Germinal center (tissue), 1 donor: ENCODE data around the gene PTPRM.

Experiments used
- DNase-seq: peaks from one replicate; pipeline ENCODE4 v3.0.0; 2012; ENCODE audit warnings: mixed read lengths, low spot score

PTPRM gene

DNA sequence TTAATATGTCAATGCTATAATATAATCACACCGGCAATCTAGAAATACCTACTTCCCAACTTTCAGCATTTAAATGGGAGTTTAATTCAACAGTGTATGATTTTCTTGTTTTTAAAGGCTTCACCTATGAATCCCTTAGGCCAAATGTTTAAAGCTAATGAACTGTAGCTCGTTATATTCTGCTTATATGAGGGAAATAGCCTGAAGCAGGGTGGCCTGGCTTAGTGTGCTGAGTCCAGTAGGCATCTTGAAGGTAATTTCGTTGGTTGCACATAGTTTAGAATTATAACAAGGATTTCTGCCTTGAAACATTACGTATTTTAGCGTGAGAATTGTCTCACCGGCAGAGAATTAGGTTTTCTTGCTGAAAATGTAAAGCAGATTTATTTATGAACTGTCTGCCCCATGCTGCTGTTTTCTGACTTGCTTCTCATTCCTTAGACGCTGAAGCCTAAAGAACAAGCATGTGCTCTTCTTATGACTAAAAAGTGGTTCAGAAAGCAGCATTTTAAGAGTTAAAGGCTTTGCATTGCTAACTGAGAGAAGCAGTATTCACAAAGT is 608.5 kb downstream of the PTPRM start:
- DNase-seq = no peak

DNA sequence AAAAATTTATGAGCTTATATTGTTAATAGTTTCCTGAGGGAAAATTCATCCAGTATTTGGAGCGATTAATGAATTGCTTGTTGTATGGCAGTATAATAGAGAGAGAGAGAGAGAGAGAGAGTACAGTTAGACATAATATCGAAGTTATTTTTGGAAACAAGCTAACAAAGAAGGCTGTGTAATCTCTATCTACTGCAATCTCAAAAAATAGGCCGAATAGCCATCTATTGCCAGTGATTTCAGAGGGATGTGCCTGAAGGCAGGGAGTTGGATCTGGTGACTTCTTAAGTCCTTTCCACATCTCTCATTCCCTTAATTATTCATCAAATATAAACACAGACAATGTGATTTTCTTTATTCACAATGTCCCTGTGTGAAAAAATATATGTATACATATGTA is 609.0 kb downstream of the PTPRM start:
- no peak for DNase-seq

DNA sequence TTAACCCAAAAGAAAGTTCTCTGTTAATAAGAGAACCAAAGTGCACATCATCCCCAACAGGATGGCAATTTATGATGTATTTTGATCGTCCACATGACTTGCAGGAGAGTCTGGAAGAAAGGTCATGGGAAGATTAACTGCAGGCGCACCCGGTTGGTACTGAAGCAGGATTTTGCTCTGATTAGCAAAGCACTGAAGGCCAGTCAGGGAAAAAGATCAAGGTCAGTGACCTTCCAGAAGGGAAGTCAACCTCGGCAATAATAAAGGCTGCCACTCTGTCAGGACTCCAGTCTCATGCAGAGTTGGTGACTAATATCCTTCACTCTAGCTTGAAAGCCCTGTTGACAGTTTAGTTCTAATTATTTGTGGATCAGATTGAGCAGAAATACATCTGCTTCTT is 609.4 kb downstream of the PTPRM start:
- DNase-seq = no peak

DNA sequence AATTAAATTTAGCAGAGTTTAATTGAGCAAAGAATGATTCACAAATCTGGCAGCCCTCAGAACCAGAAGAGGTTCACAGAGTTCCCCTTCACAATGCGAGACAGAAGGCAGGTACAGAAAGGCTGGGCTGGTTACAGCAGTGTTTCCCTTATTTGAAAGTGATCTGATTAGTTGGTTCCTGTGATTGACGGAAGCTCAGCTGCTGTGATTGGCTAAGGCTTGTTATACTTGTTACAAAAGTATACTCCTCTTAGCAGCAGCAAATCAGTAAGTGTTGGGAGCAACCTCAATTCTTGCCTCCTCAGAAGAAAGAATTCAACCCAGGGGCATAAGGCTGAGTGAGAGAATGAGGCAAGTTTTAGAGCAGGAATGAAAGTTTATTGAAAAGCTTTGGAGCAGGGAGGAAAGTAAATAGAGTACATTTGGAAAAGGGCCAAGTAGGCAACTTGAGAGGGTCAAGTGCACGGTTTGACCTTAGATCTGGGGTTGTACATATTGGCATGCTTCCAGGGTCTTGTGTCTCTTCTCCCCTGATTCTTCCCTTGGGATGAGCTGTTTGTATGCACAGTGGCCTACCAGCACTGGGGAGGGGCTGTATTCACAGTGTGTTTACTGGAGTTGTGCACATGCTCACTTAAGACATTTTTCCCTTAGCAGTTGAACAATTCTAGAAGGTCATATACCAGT is 610.4 kb downstream of the PTPRM start:
- no peak for DNase-seq

- DNase-seq = no peak
Measured at GRCh38 chr18:8186413-8186812, 619.3 kb downstream of the PTPRM start.

DNA sequence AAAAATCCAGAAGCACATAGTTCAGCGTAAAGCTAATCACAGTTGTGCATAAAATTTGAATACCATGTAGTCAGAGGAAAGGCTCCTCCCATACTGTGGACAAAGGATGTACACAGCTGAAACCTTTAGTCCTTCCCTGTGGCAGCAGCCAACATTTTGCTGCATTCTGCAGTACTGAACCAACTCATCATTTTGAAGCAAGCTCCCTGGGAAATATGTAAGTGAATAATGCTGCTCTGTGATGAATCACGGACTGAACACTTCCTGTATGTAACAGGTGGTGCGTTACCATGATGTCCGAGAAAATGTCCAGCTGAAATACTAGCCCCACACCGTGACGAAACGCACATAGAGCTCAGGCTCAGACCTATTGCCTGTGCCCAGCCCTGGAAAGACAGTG is 621.1 kb downstream of the PTPRM start:
- no peak for DNase-seq

DNA sequence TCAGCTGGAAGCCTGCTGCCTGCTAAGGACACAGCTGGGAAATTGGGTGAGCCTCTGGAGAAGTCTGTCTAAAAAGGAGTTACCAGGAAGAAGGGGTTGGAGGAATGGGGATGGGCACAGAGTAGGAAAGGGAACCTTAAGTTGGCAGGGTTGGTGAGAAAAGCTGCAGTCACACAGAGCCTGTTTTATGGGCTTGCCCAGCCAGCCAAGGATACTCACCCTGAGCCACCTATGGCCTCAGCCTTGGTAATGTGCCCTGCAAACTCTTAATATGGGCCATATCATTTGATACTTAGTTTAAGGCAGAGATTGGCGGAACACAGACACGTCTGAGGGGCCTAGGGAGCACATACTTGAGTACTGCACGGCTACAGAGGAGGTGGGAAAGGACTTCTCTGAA is 623.9 kb downstream of the PTPRM start:
- DNase-seq = no peak

DNA sequence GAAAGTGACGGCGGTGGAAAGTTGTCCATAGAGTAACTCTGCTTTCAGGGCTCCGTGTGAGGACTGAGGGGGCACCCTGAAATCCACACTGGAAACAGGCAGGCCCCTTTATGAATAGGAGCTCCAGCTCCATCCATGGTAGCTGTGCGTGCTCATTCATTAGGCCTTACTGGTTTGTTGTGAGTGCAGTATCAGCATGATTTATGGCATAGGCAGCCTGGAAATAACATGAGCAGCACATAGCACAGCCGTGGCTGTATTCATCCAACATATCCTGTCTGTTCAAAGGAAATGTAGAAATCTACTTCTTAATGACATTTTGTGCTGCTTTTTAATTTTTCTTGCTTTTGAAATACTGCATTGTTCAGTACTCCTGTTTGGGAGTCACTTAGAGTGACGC is 627.3 kb downstream of the PTPRM start:
- no peak for DNase-seq

- no peak for DNase-seq
Measured at GRCh38 chr18:8196238-8196637, 629.1 kb downstream of the PTPRM start.

DNA sequence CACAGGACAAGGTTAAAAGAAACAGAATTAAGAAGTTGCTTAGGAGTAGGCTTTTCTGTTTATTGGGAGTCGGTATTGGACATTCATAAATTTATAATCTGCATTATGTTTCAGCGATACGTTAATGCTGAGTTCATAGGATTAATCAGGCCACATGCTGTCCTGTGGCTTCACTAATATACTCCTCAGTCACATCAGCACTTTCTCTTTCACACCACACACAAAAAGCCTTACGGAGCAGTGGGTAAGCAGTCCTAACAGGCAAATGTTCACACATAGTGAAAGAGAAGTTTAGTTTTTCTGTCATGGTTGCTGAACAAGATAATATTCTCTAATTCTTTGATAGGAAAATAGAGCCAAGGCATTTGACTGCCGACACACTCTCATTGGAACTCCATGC is 630.4 kb downstream of the PTPRM start:
- DNase-seq = no peak

- no peak for DNase-seq
Measured at GRCh38 chr18:8207996-8208395, 640.9 kb downstream of the PTPRM start.

DNA sequence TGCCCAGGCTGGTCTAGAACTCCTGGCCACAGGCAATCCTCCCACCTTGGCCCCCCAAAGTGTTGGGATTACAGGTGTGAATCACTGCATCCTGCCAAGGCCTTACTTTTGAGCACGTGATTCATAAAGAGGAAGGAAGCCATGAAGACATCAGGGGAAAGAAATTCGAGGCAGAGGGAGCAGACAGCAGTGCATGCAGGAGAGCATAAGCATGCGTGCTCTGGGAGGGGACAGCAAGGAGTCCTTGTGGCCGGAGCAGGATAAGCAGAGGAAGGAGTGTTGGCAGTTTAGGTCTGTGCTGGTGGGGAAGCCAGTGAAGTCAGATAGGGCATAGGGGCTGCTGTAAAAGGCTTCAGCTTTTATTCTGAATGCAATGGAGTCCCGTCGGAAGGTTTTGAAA is 641.6 kb downstream of the PTPRM start:
- no peak for DNase-seq

DNA sequence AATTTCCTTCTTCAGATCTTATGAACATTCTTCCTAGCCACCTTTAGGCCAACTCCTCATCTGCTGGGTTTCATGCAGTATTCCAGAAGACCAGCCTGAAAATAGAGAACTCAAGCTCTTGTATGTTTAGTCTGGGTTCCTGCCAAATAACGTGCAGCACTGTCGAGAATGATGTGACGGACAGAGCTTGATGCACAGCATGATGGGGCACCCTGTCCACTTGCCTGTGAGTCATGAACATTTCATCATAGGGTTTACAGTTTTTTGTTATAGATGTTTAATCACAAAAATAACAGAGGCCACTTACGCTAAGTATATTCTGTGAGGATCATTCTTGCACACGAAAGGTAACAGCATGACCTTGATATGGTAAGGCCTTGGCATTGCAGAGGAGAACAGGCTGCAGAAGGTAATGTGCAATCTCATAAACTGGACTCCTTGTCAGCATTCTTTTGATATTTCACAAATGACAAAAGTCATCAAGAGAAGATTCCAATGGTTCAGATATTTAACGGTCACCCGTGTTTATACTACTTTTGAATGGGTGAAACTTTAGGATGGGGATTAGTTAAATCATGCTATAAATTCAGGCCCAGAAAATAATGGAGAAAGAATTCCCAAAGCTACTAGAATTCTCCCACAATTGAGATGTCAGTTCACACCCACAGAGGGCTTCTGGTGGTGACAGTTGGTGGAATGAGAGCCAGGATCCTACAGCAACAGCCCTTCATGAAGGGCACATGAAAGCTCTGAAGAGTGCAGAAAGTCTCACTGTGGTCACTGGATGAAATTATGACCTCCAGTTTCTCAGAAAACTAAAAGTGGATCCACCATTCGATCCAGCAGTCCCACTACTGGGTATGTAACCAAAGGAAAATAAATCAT is 646.0 kb downstream of the PTPRM start:
- no peak for DNase-seq

DNA sequence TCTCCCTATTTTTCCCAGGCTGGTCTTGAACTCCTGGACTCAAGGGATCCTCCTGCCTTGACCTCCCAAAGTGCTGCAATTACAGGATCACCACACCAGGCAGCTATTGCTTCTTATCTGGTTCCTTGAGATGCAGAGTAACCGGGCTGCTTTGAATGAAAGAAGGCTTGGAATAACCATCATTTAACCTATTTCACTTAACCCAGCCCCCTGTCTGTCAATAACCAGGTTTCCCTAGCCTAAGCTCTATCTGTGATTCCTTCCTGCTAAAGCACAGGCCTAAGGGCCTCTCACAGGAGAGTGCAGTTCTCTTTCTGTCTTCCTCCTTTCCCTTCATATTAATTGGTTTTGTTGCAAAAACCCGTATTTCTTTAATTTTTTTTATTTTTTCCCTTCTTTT is 648.6 kb downstream of the PTPRM start:
- no peak for DNase-seq

GRCh38 chr18:8217051-8217564 is 650.0 kb downstream of the PTPRM start:
- DNase-seq = no peak

DNA sequence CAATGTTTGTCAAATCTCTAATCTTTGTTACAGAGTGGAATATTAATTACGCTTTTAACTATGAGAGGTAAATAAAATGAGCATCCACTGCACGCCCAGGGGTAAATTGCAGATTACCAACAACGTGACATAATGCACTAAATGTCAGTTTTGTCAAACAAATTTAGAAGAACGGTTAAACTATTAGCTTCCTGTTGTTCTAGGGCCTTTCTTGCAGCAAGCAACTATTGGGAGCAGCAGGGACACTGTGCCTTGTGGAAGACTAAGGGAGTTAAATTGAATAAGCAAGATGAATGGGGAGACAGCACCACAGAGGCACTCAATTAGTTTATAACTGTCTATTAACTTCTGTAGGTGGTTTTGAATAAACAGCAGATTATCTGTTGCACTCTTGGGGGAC is 651.1 kb downstream of the PTPRM start:
- DNase-seq = no peak

DNA sequence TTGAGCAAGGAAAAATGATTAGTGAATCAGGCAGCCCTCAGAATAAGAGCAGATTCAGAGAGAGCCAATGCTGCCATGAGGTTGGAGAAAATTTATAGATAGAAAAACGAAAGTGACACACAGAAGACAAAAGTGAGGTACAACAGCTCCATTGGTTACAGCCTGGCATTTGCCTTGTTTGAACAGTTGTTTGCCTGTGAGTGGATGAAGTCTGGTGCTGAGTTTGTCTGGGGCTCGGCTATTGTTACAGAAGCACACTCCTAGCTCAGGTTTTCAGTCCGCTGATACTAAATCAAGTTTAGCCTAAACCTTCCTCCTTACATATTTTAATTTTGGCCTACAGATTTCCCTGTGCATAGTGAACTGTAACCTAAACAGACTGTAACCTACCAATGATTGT is 654.3 kb downstream of the PTPRM start:
- DNase-seq = no peak

- DNase-seq = no peak
Measured at GRCh38 chr18:8224576-8224975, 657.5 kb downstream of the PTPRM start.

GRCh38 chr18:8229040-8229439 is 661.9 kb downstream of the PTPRM start:
- DNase-seq = no peak

GRCh38 chr18:8229787-8230186 is 662.7 kb downstream of the PTPRM start:
- no peak for DNase-seq

- DNase-seq = no peak
Measured at GRCh38 chr18:8231316-8231715, 664.2 kb downstream of the PTPRM start.

DNA sequence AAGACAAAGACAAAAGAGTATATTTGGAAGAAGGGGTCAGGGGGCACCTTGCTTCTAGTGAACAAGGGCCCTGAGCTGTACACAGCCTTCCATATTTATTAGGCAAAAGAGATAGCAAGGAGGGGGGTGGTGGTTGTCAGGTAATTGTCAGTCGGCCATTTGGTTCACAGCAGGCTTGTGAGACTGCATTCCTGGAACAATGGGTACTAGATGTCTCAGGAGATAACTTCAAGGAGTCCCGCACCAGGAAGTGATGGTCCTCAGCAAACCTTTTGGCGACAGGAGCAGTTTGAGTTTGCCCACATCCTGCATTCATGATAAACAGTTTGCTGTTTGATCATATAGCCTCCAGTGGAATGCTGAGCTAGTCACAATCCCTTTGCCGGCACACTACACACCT is 665.7 kb downstream of the PTPRM start:
- DNase-seq = no peak

GRCh38 chr18:8235894-8236293 is 668.8 kb downstream of the PTPRM start:
- no peak for DNase-seq
